ENCODE results near the gene VWA5B2.

Gene VWA5B2

DNA sequence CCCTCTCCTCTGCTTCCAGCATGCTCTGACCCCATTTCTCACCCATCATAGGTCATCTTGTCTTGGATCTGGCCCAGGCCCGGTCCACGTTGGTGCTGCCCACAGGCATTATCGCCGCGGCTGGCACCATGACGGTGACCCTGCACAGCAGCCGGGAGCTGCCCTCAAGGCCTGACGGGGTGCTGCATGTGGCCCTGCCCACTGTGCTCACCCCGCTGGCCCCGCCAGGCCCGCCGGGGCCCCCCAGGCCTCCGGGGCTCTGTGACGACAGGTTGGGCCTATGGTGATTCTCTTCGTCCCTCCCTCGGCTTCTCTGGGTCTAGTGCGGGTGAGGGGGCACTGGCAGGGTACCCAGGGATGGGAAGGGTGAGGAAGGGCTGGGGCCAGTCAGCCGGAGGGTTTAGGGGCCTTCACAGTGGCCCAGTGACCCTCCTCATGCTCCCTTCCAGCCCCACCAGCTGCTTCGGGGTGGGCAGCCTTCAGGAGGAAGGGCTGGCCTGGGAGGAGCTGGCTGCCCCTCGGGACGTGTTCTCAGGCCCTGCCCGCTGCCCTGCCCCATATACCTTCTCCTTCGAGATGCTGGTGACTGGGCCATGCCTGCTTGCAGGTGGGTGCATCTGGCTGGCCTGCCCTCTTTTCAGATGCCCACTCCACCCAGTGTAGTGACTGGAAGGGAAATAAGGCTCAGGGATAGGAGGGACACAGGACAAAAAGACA lies 3.9 kb downstream of the VWA5B2 start:
- Mint-ChIP-seq H3K36me3 (ENCODE audit: low read depth) (no peaks in the 10 kb centered on the region), H3K4me1 (ENCODE audit: low read depth) (peaks cover 12% of the 10 kb centered on the region), H3K27me3 (ENCODE audit: low read depth) (peaks cover 37% of the 10 kb centered on the region), H3K4me3 (no peak overlapping the region), H3K9me3 (no peaks in the 10 kb centered on the region), H3K27ac (no peak overlapping the region)

DNA sequence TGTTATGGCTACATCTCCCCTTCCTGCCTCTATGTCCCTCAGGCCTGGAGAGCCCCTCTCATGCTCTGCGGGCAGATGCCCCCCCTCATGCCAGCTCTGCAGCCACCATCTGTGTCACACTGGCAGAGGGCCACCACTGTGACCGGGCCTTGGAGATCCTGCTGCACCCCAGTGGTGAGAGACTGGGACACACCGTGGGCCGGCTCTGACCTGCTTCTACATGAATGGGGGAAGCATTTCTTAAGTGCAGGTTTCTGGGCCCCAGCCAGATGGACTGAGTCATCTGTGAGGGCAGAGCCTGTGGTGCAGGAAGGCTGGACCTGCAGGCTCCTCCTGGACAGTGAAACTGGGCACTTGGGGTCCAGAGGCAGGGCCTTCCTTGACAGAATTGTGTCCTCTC lies 4.8 kb downstream of the VWA5B2 start:
- Mint-ChIP-seq H3K4me3 (no peak overlapping the region), H3K36me3 (ENCODE audit: low read depth) (no peaks in the 10 kb centered on the region), H3K9me3 (no peaks in the 10 kb centered on the region), H3K27ac (no peak overlapping the region), H3K27me3 (ENCODE audit: low read depth) (peaks cover 28% of the 10 kb centered on the region), H3K4me1 (ENCODE audit: low read depth) (peaks cover 7% of the 10 kb centered on the region)

DNA sequence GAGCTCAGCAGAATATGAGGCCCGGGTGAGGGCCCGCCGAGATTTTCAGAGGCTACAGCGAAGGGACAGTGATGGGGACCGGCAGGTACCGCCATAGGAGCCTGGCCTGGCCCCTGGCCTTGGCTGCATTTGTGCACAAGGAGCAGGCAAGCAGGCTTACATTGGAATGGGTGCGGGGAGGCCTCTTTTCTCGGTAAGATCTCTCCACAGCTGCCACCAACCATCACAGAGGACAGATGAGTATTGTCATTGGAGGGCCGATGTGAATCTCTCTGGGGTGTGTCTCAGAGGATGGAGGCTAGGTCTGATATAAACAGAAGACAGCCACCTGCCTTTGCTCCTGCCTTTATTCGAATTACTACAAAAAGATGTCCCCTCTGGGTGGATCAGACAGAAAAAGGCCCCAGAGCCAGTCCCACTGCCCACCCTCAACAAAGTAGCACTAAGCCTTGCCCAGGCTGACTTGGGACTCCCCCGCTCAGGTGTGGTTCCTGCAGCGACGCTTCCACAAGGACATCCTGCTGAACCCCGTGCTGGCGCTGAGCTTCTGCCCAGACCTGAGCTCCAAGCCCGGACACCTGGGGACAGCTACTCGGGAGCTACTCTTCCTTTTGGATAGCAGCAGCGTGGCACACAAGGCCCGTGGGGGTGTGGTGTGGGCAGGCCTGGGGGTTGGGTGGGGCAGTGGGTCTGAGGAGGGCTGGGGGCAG lies 5.4 kb downstream of the VWA5B2 start:
- peaks cover 24% of the 10 kb centered on the region for H3K27me3 Mint-ChIP-seq (ENCODE audit: low read depth)
- no peaks in the 10 kb centered on the region for H3K9me3 Mint-ChIP-seq
- H3K27ac Mint-ChIP-seq: no peak overlapping the region
- H3K4me3 Mint-ChIP-seq: no peak overlapping the region
- peaks cover 7% of the 10 kb centered on the region for H3K4me1 Mint-ChIP-seq (ENCODE audit: low read depth)
- H3K36me3 Mint-ChIP-seq (ENCODE audit: low read depth): no peaks in the 10 kb centered on the region

DNA sequence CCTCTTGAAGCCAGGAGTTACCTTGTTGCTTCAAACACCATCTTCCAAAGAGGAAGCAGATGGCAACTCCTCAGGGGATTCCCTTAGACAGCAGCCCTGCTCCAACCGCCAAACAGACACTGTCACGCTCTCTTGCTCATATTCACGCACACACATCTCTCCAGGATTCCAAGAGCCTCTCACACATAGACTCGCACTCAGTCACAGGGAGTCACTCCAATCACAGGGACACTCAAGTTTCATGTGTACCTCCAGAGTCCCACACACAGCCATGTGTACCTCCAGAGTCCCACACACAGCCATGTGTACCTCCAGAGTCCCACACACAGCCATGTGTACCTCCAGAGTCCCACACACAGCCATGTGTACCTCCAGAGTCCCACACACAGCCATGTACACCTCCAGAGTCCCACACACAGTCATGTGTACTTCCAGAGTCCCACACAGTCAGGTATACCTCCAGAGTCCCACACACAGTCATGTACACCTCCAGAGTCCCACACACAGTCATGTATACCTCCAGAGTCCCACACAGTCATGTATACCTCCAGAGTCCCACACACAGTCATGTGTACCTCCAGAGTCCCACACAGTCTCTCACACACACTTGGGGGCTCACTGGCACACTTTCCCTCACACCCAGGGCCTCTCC lies 6.1 kb downstream of the VWA5B2 start:
- Mint-ChIP-seq H3K4me1 (ENCODE audit: low read depth) (peaks cover 7% of the 10 kb centered on the region), H3K36me3 (ENCODE audit: low read depth) (no peaks in the 10 kb centered on the region), H3K4me3 (no peak overlapping the region)

DNA sequence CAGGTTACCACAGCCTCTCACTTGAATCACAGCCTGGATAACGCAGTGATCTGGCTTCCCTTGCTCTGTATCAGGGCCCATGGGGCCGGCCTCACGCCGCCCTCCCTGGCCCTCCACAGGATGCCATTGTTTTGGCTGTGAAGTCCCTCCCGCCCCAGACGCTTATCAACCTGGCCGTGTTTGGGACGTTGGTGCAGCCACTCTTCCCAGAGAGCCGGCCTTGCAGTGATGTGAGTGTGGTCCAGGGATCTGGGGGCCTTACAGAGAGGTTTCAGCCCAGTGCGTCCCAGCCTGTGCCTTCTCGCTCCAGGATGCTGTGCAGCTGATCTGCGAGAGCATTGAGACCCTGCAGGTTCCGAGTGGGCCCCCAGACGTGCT lies 6.6 kb downstream of the VWA5B2 start:
- Mint-ChIP-seq H3K9me3 (no peaks in the 10 kb centered on the region), H3K36me3 (ENCODE audit: low read depth) (no peaks in the 10 kb centered on the region), H3K4me1 (ENCODE audit: low read depth) (peaks cover 5% of the 10 kb centered on the region), H3K27me3 (ENCODE audit: low read depth) (peaks cover 21% of the 10 kb centered on the region), H3K27ac (no peak overlapping the region), H3K4me3 (no peak overlapping the region)

More for the DNA sequence above, 6.1 kb downstream of the VWA5B2 start:
- Mint-ChIP-seq H3K9me3 (no peaks in the 10 kb centered on the region), H3K27ac (no peak overlapping the region), H3K27me3 (ENCODE audit: low read depth) (peaks cover 24% of the 10 kb centered on the region)

DNA sequence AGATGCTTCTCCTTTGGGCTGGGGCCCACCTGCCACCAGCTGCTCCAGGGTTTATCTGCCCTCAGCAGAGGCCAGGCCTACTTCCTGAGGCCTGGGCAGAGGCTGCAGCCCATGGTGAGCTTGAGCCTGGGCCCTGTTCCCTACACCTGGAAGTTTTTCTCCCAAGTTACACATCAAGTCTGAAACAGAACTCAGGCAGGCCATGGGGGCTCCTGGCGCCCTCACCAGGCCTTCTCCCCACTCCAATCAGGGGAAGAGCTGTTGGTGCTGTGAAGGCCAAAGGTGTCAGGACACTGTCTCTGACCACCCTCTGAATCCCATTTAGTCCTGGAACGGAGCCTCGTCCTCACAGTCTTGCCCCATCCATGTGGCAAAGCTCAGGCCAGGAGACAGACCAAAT lies 7.3 kb downstream of the VWA5B2 start:
- H3K4me3 Mint-ChIP-seq: no peak overlapping the region
- H3K27ac Mint-ChIP-seq: no peak overlapping the region
- peaks cover 15% of the 10 kb centered on the region for H3K27me3 Mint-ChIP-seq (ENCODE audit: low read depth)
- no peaks in the 10 kb centered on the region for H3K9me3 Mint-ChIP-seq
- H3K4me1 Mint-ChIP-seq (ENCODE audit: low read depth): no peaks in the 10 kb centered on the region
- H3K36me3 Mint-ChIP-seq (ENCODE audit: low read depth): no peaks in the 10 kb centered on the region

DNA sequence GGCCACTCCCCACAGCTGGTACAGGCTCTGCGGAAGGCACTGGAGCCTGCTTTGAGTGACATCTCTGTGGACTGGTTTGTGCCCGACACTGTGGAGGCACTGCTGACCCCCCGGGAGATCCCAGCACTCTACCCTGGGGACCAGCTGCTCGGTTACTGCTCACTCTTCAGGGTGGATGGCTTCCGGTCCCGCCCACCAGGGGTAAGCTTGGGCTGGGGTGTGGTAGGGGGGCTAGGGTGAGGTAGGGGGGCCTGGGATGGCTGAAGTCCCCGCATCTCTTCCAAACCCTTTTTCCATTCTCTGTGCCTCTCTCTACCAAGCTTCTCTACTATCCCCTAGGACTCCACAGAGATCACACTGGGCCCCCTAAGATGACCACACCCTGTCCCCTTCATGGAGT lies 7.8 kb downstream of the VWA5B2 start:
- Mint-ChIP-seq H3K4me3 (no peak overlapping the region), H3K27me3 (ENCODE audit: low read depth) (peaks cover 9% of the 10 kb centered on the region), H3K4me1 (ENCODE audit: low read depth) (no peaks in the 10 kb centered on the region), H3K36me3 (ENCODE audit: low read depth) (peaks cover under 1% of the 10 kb centered on the region), H3K27ac (no peak overlapping the region), H3K9me3 (no peaks in the 10 kb centered on the region)

DNA sequence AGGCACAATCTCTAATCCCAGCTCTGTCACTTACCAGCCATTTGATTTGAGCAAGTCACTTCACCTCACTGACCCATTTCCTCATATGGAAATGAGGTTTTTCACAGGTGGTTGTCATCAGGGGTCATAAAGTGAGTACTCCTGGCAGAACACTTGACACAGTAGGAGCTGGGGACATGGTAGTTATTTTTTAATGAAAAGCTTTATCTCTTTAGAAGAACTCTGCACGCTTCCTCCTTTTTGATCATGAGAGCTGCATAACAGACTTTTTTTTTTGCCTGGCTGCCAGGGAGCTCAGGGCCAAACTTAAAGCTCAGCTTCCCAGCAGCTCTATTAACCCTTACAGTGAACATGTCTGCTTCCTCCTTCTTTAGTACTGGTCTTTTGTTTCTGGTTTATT lies 8.4 kb downstream of the VWA5B2 start:
- no peak overlapping the region for H3K4me3 Mint-ChIP-seq
- peaks cover 3% of the 10 kb centered on the region for H3K27me3 Mint-ChIP-seq (ENCODE audit: low read depth)
- no peak overlapping the region for H3K27ac Mint-ChIP-seq
- H3K4me1 Mint-ChIP-seq (ENCODE audit: low read depth): no peaks in the 10 kb centered on the region
- H3K36me3 Mint-ChIP-seq (ENCODE audit: low read depth): peaks cover 7% of the 10 kb centered on the region
- H3K9me3 Mint-ChIP-seq: no peaks in the 10 kb centered on the region

DNA sequence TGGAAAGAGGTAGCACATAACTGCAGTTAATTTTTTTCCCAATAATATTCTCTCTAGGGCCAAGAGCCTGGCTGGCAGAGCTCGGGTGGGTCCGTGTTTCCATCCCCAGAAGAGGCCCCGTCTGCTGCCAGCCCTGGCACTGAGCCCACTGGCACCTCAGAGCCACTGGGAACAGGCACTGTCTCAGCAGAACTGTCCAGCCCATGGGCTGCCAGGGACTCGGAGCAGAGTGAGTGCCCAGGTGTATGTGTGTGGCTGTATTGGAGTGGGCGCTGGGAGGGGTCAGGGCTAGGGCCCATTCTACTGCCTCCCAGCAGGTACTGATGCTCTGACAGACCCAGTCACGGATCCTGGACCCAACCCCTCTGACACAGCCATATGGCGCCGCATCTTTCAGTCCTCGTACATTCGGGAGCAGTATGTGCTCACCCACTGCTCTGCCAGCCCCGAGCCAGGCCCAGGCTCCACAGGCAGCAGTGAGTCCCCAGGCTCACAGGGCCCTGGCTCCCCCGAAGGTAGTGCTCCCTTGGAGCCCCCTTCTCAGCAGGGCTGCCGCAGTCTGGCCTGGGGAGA lies 8.9 kb downstream of the VWA5B2 start:
- H3K4me1 Mint-ChIP-seq (ENCODE audit: low read depth): no peaks in the 10 kb centered on the region

DNA sequence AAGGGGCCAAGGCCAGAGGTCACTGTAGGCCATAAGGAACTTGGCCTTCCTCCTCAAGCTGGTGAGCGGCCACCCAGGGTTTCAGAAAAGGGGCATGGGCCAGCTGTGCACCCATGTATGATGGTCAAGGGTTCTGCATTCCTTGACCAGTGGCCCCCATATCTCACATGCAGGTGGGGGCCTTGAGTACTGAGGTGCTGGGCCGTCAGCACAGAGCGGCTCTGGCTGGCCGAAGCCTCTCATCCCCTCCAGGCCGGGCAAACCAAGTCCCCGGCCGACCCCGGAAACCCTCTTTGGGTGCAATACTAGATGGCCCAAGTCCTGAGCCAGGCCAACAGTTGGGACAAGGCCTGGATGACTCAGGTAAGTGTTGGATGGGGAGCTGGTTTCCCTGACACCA lies 9.8 kb downstream of the VWA5B2 start:
- Mint-ChIP-seq H3K9me3 (no peaks in the 10 kb centered on the region), H3K4me3 (no peak overlapping the region), H3K27ac (no peak overlapping the region), H3K4me1 (ENCODE audit: low read depth) (no peaks in the 10 kb centered on the region), H3K36me3 (ENCODE audit: low read depth) (peaks cover 9% of the 10 kb centered on the region), H3K27me3 (ENCODE audit: low read depth) (no peaks in the 10 kb centered on the region)

More for the DNA sequence above, 8.9 kb downstream of the VWA5B2 start:
- Mint-ChIP-seq H3K9me3 (no peaks in the 10 kb centered on the region), H3K4me3 (no peak overlapping the region), H3K27ac (no peak overlapping the region), H3K36me3 (ENCODE audit: low read depth) (peaks cover 8% of the 10 kb centered on the region), H3K27me3 (ENCODE audit: low read depth) (no peaks in the 10 kb centered on the region)

DNA sequence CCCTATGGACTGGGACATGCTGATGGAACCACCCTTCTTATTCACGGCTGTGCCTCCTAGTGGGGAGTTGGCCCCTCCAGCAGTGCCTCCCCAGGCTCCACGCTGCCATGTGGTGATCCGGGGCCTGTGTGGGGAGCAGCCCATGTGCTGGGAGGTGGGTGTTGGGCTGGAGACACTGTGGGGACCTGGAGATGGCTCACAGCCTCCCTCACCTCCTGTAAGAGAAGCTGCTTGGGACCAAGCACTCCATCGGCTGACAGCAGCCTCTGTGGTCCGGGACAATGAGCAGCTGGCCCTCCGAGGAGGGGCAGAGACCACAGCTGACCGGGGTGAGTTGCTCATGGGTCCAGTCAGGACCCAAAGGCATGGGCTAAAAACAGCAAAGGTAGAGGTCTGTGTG lies 10.3 kb downstream of the VWA5B2 start:
- Mint-ChIP-seq H3K27me3 (ENCODE audit: low read depth) (no peaks in the 10 kb centered on the region), H3K9me3 (no peaks in the 10 kb centered on the region), H3K4me1 (ENCODE audit: low read depth) (no peaks in the 10 kb centered on the region), H3K36me3 (ENCODE audit: low read depth) (peaks cover 14% of the 10 kb centered on the region), H3K4me3 (no peak overlapping the region), H3K27ac (no peak overlapping the region)

DNA sequence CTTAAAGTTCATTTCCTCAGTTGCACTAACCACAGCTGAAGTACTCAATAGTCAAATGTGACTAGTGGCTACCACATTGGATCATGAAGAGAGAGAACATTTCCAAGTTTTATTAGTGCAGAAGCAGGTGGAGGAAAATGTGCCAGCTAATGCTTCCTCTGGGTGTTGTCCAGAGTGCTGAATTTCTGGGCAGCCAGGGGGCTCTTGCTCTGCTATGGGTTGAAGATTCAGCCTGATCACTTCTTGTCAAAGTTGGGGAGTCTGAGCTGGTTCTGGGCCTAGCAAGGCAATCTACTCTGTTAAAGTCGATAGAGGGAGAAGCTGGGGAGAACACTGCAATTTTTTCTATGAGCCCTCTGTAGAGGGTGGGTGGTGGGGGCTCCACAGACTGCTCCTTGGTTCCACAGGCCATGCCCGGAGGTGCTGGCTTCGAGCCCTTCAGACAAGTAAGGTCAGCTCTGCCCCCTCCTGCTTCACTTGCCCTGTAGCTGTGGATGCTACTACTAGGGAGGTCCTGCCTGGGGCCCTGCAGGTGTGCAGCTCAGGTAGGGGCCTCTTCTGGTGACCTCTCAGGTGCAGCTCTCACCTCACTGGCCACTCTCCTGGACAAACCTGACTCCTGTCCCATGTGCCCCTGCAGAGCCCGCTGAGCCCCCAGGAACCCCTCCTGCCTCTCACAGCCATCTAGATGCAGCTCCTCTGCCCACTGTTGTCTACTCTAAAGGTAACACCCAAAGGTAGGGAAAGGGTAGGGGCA lies 11.2 kb downstream of the VWA5B2 start:
- no peaks in the 10 kb centered on the region for H3K27me3 Mint-ChIP-seq (ENCODE audit: low read depth)
- H3K9me3 Mint-ChIP-seq: no peaks in the 10 kb centered on the region
- no peak overlapping the region for H3K27ac Mint-ChIP-seq
- no peaks in the 10 kb centered on the region for H3K4me1 Mint-ChIP-seq (ENCODE audit: low read depth)
- peaks cover 18% of the 10 kb centered on the region for H3K36me3 Mint-ChIP-seq (ENCODE audit: low read depth)
- no peak overlapping the region for H3K4me3 Mint-ChIP-seq

DNA sequence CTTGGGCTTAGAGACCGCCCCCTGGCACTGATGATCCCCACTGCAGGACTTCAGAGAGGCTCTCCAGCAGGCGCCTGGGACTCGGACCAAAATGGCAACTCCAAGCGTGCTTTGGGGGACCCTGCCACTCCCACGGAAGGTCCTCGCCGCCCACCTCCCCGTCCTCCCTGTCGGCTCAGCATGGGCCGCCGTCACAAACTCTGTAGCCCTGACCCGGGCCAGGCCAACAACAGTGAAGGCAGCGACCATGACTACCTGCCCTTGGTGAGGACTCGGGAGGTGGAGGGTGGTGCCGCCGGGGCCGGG lies 11.7 kb downstream of the VWA5B2 start:
- Mint-ChIP-seq H3K27me3 (ENCODE audit: low read depth) (no peaks in the 10 kb centered on the region), H3K9me3 (no peaks in the 10 kb centered on the region), H3K4me3 (no peak overlapping the region), H3K36me3 (ENCODE audit: low read depth) (peaks cover 18% of the 10 kb centered on the region), H3K4me1 (ENCODE audit: low read depth) (peaks cover 3% of the 10 kb centered on the region), H3K27ac (no peak overlapping the region)

DNA sequence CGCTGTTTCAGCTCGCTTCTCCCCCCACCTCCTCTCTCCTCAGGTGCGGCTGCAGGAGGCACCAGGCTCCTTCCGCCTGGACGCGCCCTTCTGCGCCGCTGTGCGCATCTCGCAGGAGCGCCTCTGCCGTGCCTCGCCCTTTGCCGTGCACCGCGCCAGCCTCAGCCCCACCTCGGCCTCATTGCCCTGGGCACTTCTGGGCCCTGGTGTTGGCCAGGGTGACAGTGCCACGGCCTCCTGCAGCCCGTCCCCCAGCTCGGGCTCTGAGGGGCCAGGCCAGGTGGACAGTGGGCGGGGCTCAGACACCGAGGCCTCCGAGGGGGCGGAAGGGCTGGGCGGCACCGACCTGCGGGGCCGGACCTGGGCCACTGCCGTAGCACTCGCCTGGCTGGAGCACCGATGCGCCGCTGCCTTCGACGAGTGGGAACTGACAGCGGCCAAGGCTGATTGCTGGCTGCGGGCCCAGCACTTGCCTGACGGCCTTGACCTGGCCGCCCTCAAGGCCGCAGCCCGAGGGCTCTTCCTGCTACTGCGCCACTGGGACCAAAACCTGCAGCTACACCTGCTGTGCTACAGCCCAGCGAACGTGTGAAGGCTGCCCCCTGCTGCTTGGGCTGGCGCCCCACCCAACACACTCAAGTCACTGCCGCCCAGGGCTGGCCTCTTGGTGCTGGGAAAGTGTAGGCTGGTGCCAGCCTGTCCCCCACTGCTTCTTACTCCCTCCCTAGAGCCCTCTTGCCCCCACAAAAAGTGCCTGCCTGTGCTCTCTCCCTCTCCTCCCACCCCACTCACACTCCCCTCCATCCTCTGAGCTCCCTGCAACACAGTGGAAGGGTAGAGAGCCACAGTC lies 12.3 kb downstream of the VWA5B2 start:
- no peak overlapping the region for H3K4me3 Mint-ChIP-seq
- H3K27me3 Mint-ChIP-seq (ENCODE audit: low read depth): no peaks in the 10 kb centered on the region
- H3K4me1 Mint-ChIP-seq (ENCODE audit: low read depth): peaks cover 4% of the 10 kb centered on the region
- H3K36me3 Mint-ChIP-seq (ENCODE audit: low read depth): peaks cover 18% of the 10 kb centered on the region
- H3K9me3 Mint-ChIP-seq: no peaks in the 10 kb centered on the region
- no peak overlapping the region for H3K27ac Mint-ChIP-seq
